ENCODE measurements around the gene MUL1.

Gene MUL1

DNA sequence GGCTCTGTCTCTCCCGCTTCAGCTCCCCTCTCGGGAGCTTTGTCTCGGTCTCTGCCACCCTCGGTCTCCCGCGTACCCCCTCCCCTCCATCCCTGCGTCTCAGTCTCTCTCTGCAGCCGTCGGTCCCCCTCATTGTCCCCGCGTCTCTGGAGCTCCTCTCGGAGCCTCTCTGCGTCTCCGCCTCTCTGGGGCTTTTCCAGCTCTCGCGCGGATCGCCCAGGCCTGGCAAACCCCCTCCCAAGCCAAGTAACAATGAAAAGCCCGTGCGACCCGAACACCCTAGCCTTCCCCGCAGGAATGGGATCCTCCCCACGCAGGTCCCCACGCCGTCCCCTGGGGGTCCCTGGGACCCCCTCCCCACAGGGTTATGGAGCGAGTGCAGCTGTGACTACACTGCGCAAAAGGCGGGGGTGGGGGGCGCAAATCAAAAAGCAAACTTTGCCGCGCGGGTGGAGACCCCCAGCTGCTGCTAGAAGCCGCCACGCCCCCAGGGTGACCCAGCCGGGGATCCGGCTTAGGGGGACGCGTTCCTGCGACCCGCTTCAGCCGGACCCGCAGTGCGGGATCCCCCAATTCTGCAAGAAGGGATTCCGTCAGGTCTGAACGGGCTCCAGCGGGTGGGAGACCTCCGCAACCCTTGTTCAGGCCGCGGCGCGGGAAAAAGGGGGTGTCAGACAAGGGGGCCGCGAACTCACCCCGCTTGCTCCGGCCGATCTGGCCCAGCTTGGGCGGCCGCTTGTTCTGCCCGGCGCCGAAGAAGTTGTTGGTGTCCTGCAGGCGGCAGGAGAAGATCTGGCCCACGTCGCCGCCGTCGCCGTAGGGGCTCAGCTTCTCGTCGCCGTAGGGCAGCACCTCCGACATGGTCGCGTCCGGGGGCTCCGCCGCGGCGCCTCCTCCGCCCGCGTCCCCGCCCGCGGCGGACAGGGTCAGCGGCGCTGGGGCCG is 23.2 kb downstream of the MUL1 start:
- DNase-seq (ENCODE audit: low read depth) = no peak

DNA sequence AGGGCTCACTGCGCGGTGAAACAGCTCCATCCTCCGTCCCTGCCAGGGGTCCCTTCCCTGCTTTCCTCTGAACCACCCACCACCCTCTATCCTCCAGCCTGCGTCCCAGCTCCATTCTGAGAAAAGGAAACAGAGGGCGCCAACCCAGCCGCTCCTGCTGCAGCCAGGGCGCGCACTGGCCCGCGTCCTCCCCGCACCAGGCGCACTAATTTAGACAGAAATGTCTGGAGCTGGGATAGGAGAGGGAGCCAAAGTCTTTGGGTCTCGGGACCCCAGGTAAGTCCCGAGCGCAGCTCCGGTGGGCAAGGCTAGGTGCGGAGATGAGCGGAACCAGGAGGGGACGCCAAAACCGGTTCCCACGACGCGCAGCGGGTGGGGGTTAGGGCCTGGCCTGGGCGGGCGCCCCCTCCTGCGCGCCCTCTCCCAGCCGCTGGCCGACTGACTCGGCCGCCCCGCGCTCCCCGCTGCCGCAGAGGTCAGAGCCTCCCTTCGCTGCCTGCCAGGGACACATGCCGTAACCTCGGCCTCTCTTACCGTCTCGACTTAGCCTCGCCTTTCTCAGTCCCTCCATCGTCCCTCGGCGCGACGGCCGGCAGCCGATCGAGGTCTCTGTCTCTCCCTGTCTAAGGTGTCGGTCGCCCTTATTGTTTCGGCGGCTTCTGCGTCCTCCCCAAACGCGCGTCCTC is 24.0 kb downstream of the MUL1 start:
- DNase-seq (ENCODE audit: low read depth) = no peak

DNA sequence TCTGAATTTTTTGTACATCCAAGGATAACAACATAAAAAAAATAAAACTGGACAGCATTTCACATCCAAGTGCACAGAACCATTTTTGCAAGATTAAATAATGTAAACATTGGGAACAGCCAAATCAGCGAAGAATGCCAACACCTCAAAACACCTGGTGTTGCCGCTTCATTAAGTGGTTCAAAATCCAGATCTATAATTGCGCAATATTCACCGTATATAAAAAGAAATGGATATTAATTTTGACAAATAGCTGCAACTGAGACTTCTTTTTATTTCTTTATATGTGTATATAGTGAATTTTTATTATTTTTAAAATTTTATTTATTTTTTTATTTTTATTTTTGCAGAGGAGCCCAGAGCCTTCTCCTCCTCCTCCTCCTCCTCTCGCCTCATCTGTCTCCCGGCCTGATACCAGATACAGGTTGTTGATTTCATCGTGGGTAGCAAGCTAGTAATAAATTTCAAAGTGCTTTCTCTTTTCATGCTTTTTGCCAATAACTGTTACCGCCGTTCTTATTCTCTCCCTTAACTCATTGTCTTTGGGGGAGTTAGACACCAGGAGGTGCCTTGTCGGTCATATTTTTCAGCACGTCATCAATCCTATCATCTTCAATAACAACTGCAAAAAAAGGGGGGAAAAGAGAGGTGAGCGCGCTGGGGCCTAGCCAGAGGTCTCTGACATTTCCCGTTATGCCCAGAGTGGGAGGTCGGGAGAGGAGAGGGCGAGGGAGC is 24.7 kb downstream of the MUL1 start:
- DNase-seq (ENCODE audit: low read depth) = no peak

DNA sequence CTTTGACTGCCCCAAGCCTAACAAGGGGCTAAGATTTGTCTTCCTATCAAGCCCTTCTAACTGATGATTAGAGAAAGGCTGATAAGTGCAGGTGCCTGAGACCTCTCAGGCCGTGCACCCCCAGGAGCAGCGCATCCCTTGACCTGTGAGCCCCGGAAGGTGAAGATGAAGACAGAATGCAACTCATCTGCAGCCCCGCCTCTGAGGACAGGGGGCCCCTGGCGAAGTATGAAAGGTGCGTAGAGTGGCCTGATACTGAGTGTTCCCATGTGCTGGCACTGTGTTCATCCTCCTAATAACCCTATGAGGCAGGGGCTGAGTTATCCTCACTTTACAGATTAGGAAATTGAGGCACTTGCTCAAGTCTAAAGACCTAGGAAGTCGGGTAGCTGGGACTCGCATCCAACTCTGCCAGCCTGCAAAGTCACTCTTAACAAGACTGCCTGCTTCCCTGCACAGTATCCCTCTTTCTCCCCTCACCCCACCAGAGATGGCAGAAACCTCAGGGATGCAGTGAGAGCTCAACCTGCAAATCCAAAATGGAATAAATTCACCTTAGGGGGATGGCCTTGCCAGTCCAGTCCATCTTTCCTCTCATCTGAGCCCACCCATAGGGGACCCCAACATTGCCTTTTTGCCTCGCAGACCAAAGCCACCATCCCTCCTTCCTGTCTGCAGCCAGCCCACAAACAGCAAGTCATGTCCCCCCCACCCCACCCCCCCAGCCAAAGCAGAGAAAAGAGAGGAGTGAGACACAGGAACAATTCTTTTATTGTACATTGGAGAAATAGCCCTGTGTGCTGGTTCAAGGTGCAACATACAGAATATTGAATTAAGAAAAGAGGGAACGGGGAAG is 26.1 kb downstream of the MUL1 start:
- DNase-seq (ENCODE audit: low read depth) = no peak

DNA sequence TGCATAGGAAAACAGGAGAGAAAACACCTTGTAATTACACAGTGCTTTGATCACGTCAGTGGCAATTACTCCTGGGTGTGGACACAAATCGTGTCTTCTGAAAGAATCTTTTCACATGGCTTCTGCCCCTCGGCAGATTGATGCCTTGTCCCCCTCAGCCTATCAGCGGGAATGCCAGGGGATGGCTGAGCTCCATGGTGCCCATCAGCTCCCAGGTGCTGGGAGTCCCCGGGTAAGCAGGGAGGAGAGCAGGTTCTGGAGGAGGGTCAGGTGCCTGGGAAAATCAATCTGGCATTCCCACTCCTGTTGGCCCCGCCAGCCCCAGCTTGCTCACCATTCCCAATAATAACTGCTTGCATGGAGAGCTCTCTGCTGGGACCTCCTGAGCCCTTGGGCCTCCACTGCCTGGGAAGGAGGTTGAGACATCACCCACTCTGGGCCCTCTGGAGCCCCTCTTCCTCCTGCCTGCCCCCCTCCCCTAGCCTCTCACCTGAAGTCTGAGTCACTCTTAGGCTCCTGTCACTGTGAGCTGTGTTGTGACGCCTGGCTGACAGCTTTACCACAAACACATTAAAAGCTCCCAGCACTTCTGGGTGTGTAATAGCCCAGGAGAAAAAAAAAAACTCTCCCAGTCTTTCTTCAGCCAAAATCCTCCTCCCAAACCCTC is 26.9 kb downstream of the MUL1 start:
- DNase-seq (ENCODE audit: low read depth) = no peak

DNA sequence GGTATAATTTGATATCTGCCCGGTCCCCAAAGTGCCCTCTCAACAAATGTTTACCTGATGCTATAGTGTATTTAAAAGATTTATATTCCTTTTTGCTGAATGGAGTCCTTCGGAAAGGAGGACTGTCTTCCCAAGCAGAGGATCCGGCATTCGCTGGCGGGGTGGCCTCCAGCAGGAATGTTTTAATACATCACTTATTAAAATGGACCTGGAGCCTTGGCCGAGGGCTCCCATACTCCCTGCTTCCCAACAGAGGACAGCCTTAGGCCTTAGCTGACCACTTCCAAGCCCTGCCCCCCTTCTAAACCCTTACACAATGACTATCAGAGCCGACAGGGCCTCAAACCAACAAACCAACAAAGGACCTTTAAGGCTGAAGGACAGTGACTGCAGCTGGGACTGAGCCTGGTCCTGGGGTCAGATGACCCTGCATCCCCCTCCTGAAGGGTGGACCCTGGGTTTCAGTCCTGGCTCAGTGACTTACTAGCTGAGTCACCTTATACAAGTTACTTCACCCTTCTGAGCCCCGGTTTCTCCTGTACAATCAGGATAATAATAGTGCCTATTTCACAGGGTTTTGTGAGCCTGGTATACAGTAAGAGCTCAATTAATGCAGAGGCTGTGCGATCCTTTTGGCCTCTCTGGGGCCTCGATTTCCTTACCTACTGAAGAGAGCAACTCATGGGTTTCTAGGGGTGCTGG is 27.6 kb downstream of the MUL1 start:
- no peak for DNase-seq (ENCODE audit: low read depth)

DNA sequence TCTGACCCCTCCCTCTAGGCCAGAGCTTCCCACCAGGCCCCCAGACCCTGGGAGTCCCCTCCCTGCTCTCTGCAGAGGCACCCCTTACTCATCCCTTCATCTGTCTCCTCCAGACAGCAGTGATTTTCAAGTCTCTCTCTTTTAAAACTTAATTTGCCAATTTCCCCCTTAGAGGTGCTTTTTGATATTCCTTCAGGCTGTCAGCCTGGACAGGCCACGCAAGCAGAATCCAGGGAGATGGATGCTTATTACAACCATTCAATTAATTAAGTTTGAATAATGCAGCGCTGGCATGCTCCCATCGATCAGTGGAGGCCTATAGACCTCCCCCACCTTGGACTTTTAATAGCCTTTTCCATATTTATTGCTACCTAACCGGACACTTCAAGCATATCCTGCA is 28.1 kb downstream of the MUL1 start:
- no peak for DNase-seq (ENCODE audit: low read depth)

DNA sequence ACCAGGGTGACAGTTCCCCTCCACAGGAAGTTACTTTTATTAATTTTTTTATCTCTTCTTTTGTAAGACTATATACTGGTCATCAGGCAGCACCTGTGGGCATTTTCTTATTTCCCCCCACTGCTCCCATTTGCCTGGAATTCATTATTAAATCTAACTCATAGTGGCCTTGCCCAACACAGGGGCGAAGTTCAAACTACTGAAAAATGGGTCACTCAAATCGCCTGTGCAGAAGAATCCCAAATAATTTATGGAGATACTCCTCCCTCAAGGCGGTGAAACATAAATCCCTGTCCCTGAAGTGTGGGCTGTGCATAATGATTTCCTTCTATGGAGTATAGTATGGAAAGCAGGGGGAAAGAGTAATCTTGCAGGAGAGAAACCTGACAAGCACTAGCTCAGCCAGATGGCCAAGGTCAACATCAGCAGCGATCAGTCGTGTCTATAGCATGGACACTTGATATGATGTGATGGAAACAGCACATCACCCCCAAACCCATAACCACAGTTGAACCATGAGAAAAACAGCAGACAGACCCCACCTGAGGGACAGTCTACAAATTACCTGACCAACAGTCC is 29.8 kb downstream of the MUL1 start:
- DNase-seq (ENCODE audit: low read depth) = no peak

DNA sequence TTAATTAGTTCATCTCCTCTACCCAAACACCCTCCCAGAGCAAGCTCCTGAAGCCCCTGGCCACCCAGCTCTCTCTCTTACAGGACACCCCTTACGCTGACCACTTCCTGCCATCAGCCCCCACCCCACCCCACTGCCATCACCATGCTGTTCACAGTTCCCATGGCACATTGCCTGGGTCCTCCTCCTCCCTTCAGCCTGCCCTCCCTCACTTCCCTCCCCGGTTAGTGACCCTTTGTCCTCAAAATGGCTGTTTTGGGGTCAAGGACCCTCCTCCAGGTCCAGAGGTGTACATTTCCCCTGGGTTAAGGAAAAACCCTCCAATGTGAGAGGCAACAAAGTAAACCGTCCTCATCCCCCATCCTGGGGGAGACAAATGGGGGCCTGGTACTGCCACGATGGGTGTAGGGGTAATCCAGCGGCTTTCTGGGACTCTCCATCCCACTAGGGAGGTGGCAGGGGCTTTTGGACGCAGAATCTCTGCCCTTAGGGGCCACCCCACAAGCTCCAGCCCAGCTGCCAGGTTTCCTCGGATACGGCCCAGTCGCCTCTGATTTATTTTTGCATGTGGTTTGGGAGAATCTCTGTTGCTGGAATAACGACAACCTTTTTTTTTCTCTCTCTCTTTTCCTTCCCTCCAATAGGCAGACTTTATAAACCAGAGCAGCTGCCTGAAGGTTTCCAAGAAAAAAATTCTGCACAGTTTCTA is 30.4 kb downstream of the MUL1 start:
- no peak for DNase-seq (ENCODE audit: low read depth)

DNA sequence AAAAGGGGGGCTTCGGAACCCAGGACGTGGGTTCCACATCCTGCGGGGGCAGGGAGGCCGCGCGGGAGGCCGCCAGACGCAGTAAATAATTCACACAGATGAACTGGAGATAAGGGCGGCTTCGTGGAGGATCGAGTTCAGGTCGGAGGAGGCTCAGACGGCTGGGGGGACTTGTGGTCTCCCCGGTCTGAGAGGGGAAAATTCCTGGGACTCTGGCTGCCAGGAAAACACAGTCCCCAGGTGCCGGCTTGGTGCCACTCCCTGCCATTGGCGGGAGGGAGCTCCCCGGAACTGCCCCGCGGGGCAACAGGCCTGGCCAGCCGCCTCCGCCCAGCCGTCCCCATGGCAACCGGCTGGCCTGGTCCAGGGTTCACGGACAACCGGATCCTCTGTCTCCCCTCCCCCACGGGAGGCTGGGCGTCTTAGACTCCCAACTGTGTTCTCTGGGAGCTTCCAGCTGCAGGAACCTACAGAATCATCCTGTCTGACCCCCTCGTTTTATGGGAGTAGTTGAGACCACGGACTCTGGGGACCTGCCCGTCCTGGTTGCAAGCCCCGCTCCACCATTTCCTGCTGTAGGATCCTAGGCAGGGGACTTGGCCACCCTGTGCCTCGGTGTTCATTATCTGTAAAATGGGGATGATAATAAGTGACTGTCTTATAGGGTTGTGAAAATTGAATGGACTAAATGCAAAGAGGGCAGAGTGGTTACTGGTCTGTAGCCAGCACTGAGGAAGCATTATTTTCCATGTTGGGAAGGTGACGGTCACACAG is 31.5 kb downstream of the MUL1 start:
- DNase-seq (ENCODE audit: low read depth) = no peak

DNA sequence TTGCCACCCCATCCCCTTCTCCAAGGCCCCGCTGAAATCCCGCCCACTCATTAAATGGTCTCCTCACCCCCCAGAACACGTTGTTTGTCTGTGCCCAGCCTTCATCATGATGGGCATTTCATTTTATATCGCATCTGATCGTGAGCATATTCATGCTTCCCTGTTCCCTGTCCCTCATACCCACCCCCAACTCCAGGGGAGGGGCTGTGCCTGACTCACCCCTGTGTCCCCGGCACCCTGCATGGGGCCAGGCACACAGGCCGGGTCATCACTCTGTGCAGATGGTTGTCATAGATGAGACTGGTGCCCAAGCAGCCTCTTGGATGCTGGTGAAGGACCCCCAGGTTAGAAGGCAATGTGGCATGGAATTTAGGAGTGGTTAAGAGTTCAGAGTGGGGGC is 33.0 kb downstream of the MUL1 start:
- no peak for DNase-seq (ENCODE audit: low read depth)

DNA sequence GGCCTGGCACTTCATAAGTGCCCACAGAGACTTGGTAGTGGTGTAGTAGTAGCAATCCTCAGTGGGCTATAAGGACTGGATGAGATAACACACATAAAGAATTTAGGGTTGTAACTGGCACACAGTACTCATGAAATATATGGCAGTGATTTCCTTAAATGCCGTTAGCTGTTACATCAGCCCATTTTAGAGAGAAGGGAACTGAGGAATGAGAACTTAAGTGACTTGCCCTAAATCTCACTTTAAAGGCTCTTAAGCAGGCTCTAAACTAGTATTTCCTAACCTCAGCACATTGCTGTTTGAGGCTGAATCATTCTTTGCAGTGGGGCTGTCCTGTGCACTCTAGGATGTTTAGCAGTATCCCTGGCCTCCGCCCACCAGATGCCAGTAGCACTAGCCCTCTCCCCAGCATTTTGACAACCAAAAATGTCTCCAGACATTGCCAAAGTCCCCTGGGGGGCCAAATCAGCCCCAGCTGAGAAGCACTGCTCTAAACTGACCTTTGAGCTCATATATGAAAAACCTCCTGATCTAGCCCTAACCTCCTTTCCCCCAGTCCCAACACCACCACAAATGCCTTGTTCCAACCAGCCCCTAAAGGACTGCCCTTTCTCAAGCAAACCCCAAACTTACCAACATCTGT is 33.5 kb downstream of the MUL1 start:
- no peak for DNase-seq (ENCODE audit: low read depth)

DNA sequence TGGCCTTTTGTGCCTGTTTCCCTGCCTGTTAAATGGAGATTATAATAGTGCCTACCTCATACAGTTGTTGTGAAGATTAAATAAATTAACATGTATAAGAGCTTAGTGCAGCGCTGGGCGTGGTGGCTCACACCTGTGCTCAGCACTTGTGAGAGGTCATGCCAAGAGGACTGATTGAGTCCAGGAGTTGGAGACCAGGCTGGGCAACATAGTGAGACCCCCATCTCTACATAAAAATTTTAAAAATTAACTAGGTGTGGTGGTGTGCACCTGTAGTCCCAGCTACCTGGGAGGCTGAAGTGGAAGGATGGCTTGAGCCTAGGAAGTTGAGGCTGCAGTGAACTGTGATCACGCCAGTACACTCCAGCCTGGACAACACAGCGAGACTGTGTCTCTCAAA is 34.1 kb downstream of the MUL1 start:
- DNase-seq (ENCODE audit: low read depth) = no peak

DNA sequence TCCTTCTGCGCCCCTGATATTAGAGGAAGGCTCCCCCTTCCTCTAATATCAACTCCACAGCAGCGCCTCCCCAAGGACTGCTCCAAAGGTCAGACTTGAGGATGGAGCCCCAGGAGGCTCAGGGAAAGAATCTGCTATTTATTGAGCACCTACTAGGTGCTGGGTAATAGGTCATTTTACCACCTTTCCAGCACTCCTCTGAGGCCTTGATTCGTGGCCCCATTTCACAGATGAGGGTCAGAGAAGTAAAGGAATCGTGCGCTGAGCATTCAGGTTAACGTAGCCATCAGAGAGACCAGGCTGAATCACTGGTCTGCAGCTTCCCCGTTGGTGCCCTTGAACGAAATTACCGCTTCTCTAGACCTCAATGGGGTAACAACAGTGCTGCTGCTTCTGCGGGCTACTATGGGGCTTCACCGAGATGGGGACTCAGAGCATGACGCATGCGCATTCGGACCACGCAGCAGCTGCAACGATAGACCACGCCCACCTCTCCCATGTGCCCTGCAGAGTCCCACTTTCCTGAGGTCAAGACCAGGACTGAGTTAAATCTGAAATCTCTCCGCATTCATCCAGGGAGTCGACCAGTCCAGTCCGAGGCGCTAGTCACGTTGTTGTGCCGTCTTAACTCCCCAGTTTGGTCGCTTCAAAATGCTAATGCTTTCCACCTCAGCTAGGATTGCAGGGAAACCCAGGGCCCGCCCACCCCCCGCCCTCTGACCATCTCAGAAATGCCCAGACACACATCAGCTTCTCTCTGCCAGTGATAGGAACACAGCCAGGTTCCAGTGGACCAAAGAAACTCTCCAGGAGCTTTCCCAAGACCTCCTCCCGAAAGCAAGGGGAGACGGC is 34.9 kb downstream of the MUL1 start:
- no peak for DNase-seq (ENCODE audit: low read depth)

DNA sequence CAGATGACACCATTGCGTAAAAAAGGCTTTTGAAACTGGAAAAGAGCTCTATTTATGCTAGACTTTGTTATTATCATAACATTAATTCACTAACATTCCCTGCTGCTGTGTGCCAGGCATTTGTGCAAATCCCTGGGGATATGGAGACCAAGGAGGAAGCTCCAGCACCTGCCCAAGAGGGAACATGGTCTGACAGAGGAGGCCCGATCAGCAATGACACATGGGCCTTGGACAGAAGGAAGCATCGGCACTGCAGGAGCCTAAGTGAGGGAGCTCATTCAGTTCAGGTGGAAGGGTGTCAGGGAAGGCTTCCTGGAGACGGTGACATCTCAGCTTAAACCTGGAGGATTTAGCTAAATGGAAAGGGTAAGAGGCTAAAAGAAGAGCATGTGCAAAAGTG is 35.8 kb downstream of the MUL1 start:
- no peak for DNase-seq (ENCODE audit: low read depth)

DNA sequence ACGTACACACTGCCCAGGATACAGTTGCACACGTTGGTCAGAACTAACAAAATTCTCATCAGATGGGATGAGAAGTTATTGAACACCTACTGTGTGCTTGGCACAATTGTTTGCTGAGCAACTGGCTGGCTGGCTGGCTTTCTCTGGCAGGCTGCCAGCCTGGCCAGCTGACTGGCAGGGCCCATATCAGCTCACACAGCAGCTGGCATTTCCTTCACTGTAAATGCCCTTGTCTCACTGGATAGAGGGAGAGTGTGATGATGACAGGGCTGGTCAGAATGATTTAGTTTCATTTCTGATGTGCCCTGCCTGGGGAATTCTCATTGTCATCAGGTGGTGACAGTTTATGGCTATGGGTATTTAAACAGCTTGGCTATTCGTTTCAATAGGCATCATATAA is 37.8 kb downstream of the MUL1 start:
- DNase-seq (ENCODE audit: low read depth) = no peak

DNA sequence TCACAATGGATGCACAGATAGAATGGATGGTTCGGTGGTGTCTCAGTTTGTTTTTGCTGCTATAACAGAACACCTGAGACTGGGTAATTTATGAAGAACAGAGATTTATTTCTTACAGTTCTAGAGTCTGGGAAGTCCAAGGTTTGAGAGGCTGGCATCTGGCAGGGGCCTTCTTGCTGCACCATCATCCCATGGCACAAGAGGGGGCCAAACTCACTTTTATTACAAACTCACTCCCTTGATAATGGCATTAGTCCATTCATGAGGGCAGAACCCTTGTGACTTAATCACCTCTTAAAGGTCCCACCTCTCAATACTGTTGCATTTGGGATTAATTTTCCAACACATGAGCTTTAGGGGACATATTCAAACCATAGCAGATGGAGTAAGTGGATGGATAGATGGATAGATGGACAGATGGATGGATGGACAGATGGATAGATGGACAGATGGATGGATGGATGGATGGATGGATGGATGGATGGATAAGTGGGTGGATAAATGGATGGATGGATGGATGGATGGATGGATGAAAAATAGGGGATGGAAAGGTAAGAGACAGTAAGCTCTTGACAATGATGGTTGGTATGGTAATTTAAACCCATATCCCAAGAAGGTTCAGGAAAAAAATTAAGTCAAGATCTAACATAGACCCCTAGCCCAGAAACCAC is 38.4 kb downstream of the MUL1 start:
- no peak for DNase-seq (ENCODE audit: low read depth)

Measured in T follicular helper cell (primary cell).